ENCODE data around the gene SNX24. TPM values are rescaled to one million over a fixed set of nuclear protein-coding genes. Genes with fewer than 3 reads are reported as not detected.

Gene SNX24
- total and polyA plus RNA-seq, 10 of the 15 experiments (the other 5 are each of a cell fraction or from before 2014, with no cell fraction given), result 0.15 to 6.6 (median 4.1) TPM

- no peak overlapping the region for H3K9ac ChIP-seq (ENCODE audit: control insufficient read depth, insufficient read depth, low read length)
- no peak overlapping the region for H3K4me2 ChIP-seq (ENCODE audit: control insufficient read depth, insufficient read depth)
- no peak overlapping the region for H3K27ac ChIP-seq (ENCODE audit: control insufficient read depth, insufficient read depth)
- BruUV-seq (replicated peaks), result no TSS peak
- SMC1A ChIA-PET (ENCODE audit: uncharacterized antibody, unreplicated experiment), result no interaction called here
- no peaks in the 10 kb centered on the region for H3K36me3 ChIP-seq (ENCODE audit: control insufficient read depth in 2 of 2, insufficient read depth in 2 of 2, low read length in 1 of 2)
- H2AFZ ChIP-seq (ENCODE audit: control insufficient read depth, low read depth, low read length), result no peak overlapping the region
- H3K79me2 ChIP-seq (ENCODE audit: control insufficient read depth, insufficient read depth, low read length), result no peaks in the 10 kb centered on the region
- H3K4me1 ChIP-seq (ENCODE audit: control insufficient read depth, insufficient read depth, low read length), result no peaks in the 10 kb centered on the region
- POLR2A ChIA-PET, result no interaction called here
- no peaks in the 10 kb centered on the region for H3K9me3 ChIP-seq (replicated peaks; ENCODE audit: control insufficient read depth, insufficient read depth, low read length)
- H4K20me1 ChIP-seq (ENCODE audit: control insufficient read depth, insufficient read depth), result no peaks in the 10 kb centered on the region
- in situ Hi-C loops (cut with MboI) (no loop called here), intact Hi-C loops (cut with micrococcal nuclease; ENCODE audit: unreplicated experiment) (no loop called here)
- 96% methylated on average over 1 of the region's 1 CpG for WGBS (ENCODE audit: insufficient coverage, insufficient replicate concordance, low lambda C conversion rate, missing lambda C conversion rate)
- DNase-seq (ENCODE audit: low read depth, low spot score), result no peak
- no peak for FAIRE-seq
- no peak for ATAC-seq
- CTCF ChIA-PET, result no interaction called here
- RAD21 ChIA-PET (ENCODE audit: unreplicated experiment), result no interaction called here
- H3K27me3 ChIP-seq (replicated peaks in 1 of 2; ENCODE audit: control insufficient read depth in 2 of 2, insufficient read depth in 2 of 2, low read length in 1 of 2), result no peaks in the 10 kb centered on the region
- no peak overlapping the region for H3K4me3 ChIP-seq
- TF ChIP-seq ZNF592 (IDR thresholded peaks at IDR 0.05), result no peak
- TF ChIP-seq ZBTB4 (CRISPR knock-in tag; IDR thresholded peaks at IDR 0.05), result no peak
- TF ChIP-seq, protein P1, sequence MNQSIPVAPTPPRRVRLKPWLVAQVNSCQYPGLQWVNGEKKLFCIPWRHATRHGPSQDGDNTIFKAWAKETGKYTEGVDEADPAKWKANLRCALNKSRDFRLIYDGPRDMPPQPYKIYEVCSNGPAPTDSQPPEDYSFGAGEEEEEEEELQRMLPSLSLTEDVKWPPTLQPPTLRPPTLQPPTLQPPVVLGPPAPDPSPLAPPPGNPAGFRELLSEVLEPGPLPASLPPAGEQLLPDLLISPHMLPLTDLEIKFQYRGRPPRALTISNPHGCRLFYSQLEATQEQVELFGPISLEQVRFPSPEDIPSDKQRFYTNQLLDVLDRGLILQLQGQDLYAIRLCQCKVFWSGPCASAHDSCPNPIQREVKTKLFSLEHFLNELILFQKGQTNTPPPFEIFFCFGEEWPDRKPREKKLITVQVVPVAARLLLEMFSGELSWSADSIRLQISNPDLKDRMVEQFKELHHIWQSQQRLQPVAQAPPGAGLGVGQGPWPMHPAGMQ (IDR thresholded peaks at IDR 0.05; ENCODE audit: borderline replicate concordance), result no peak
- TF ChIP-seq YBX1 (IDR thresholded peaks at IDR 0.05), result no peak
- TF ChIP-seq KDM1A (IDR thresholded peaks at IDR 0.05; ENCODE audit: borderline replicate concordance), result no peak
- TF ChIP-seq FOXK2 (IDR thresholded peaks at IDR 0.05), result no peak
- TF ChIP-seq IRF4 (IDR thresholded peaks at IDR 0.05; ENCODE audit: low read depth, low read length), result no peak
- TF ChIP-seq POLR2AphosphoS2 (IDR thresholded peaks at IDR 0.05; ENCODE audit: low read depth, low read length), result no peak
- TF ChIP-seq SMARCA5 (IDR thresholded peaks at IDR 0.05), result no peak
- no peak for TF ChIP-seq ATF3 (IDR thresholded peaks at IDR 0.05; ENCODE audit: borderline replicate concordance, extremely low read depth, low read depth, low read length)
- TF ChIP-seq RAD51 (IDR thresholded peaks at IDR 0.05), result no peak
- TF ChIP-seq, protein P2, sequence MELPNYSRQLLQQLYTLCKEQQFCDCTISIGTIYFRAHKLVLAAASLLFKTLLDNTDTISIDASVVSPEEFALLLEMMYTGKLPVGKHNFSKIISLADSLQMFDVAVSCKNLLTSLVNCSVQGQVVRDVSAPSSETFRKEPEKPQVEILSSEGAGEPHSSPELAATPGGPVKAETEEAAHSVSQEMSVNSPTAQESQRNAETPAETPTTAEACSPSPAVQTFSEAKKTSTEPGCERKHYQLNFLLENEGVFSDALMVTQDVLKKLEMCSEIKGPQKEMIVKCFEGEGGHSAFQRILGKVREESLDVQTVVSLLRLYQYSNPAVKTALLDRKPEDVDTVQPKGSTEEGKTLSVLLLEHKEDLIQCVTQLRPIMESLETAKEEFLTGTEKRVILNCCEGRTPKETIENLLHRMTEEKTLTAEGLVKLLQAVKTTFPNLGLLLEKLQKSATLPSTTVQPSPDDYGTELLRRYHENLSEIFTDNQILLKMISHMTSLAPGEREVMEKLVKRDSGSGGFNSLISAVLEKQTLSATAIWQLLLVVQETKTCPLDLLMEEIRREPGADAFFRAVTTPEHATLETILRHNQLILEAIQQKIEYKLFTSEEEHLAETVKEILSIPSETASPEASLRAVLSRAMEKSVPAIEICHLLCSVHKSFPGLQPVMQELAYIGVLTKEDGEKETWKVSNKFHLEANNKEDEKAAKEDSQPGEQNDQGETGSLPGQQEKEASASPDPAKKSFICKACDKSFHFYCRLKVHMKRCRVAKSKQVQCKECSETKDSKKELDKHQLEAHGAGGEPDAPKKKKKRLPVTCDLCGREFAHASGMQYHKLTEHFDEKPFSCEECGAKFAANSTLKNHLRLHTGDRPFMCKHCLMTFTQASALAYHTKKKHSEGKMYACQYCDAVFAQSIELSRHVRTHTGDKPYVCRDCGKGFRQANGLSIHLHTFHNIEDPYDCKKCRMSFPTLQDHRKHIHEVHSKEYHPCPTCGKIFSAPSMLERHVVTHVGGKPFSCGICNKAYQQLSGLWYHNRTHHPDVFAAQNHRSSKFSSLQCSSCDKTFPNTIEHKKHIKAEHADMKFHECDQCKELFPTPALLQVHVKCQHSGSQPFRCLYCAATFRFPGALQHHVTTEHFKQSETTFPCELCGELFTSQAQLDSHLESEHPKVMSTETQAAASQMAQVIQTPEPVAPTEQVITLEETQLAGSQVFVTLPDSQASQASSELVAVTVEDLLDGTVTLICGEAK (IDR thresholded peaks at IDR 0.05; ENCODE audit: borderline replicate concordance), result no peak
Measured at GRCh38 chr5:122831984-122832383, 13.4 kb upstream of the SNX24 start.
